Adrenal gland (tissue), 5 donors: ENCODE data around the gene SNX11.
"Not testable (repeated sequence)": the region's sequence is repeated elsewhere in the genome, so short reads cannot be mapped to it uniquely, and the experiment has no call there.

Experiments
- CTCF ChIP-seq, 6 experiments: fragments of 450-650 bp in 4 of 6; fragments of 200-600 bp in 2 of 6; sonication (generic) in 1 of 6; IDR thresholded peaks; 1 replicate in 5 of 6; 2 replicates in 1 of 6; pipeline versions ENCODE4 v1.5.1 to v1.8.0; 2016 to 2021; ENCODE audit warnings: antibody characterized with exemption in 6 of 6, mild to moderate bottlenecking in 2 of 6, moderate library complexity in 1 of 6
- POLR2A ChIP-seq, 2 donors: fragments of 450-650 bp; IDR thresholded peaks; one replicate each; pipeline ENCODE4 v1.6.1; 2017; ENCODE audit warnings: antibody characterized with exemption in 2 of 2, mild to moderate bottlenecking in 2 of 2, moderate library complexity in 1 of 2
- donor health status: DM: no; HTN: no; CAD: no.

GRCh38 chr17:48067808-48068207 is 39.8 kb upstream of the SNX11 start:
- TF ChIP-seq CTCF, POLR2A (IDR thresholded peaks at IDR 0.05): not testable (repeated sequence)
